ENCODE results near the gene ADCY4. TPM values are rescaled to one million over a fixed set of nuclear protein-coding genes. Genes with fewer than 3 reads are reported as not detected.

Gene ADCY4
- total and polyA plus RNA-seq, 2 of the 13 experiments (the other 11 are each of a cell fraction or from before 2014, with no cell fraction given): 0.03 TPM; not detected in 1

- peak; percentile 58; the same call in 1 of the 2 replicates for TF ChIP-seq THRA (CRISPR knock-in tag; IDR thresholded peaks at IDR 0.05; ENCODE audit: borderline replicate concordance)
- TF ChIP-seq ZNF3 (CRISPR knock-in tag; IDR thresholded peaks at IDR 0.05): no peak
- peak; percentile 51 for TF ChIP-seq SKI (IDR thresholded peaks at IDR 0.05; ENCODE audit: partially characterized antibody)
- TF ChIP-seq ZNF580 (CRISPR knock-in tag; IDR thresholded peaks at IDR 0.05; ENCODE audit: borderline replicate concordance, low read depth): peak; percentile 96
- TF ChIP-seq PBX2 (CRISPR knock-in tag; IDR thresholded peaks at IDR 0.05): 0 out of 2 replicates have a peak, but pooled peaks have one; percentile 29
- peak; percentile 82 for TF ChIP-seq TBL1XR1 (IDR thresholded peaks at IDR 0.05; ENCODE audit: borderline replicate concordance, low read length, partially characterized antibody)
- no peak for TF ChIP-seq FIP1L1 (IDR thresholded peaks at IDR 0.05; ENCODE audit: borderline replicate concordance, insufficient read depth, low read depth, low read length)
- TF ChIP-seq ZNF773 (CRISPR knock-in tag; IDR thresholded peaks at IDR 0.05; ENCODE audit: borderline replicate concordance): peak; percentile 28; the same call in 1 of the 2 replicates
- TF ChIP-seq SP1 (IDR thresholded peaks at IDR 0.05): no peak
- TF ChIP-seq SP1 (CRISPR knock-in tag; IDR thresholded peaks at IDR 0.05): peak; percentile 62
- no peak; the same call in 1 of the 2 replicates for TF ChIP-seq AFF4 (CRISPR knock-in tag; IDR thresholded peaks at IDR 0.05)
- peak; percentile 94; the same call in 1 of the 2 replicates for TF ChIP-seq EEA1 (CRISPR knock-in tag; IDR thresholded peaks at IDR 0.05; ENCODE audit: borderline replicate concordance)
- peak; percentile 48; the same call in 1 of the 2 replicates for TF ChIP-seq ETV5 (CRISPR knock-in tag; IDR thresholded peaks at IDR 0.05; ENCODE audit: borderline replicate concordance)
- no peak for TF ChIP-seq SMARCE1 (IDR thresholded peaks at IDR 0.05; ENCODE audit: borderline replicate concordance)
- no peak for TF ChIP-seq ZNF138 (CRISPR knock-in tag; IDR thresholded peaks at IDR 0.05; ENCODE audit: low read depth)
- TF ChIP-seq ATF3 (CRISPR knock-in tag; IDR thresholded peaks at IDR 0.05): peak; percentile 26; the same call in 1 of the 2 replicates
- no peak for TF ChIP-seq GABPA (IDR thresholded peaks at IDR 0.05; ENCODE audit: low read depth, low read length)
- TF ChIP-seq GABPA (CRISPR knock-in tag; IDR thresholded peaks at IDR 0.05; ENCODE audit: low read depth): peak; percentile 67
- peak; percentile 41; the same call in 1 of the 2 replicates for TF ChIP-seq ZBTB20 (CRISPR knock-in tag; IDR thresholded peaks at IDR 0.05; ENCODE audit: borderline replicate concordance, low read depth)
- TF ChIP-seq ATRX (CRISPR knock-in tag; IDR thresholded peaks at IDR 0.05; ENCODE audit: borderline replicate concordance): no peak
- peak; percentile 41; the same call in 1 of the 2 replicates for TF ChIP-seq KDM4B (CRISPR knock-in tag; IDR thresholded peaks at IDR 0.05)
- peak; percentile 71; the same call in 1 of the 2 replicates for TF ChIP-seq KLF6 (CRISPR knock-in tag; IDR thresholded peaks at IDR 0.05)
These were observed 30.9 kb upstream of the ADCY4 start (continued) for GRCh38 chr14:24365600-24366412.

Data from HepG2 (cell line).